Activated CD8-positive, alpha-beta T cell treated with anti-CD3 and anti-CD28 coated beads for 36 hours (primary cell): ENCODE data around the gene SLC38A10. TPM values are rescaled to one million over a fixed set of nuclear protein-coding genes. Genes with fewer than 3 reads are reported as not detected.

Experiments used
- ATAC-seq: fragments of 200-7000 bp; cut with Tn5 transposase; one replicate; pipeline ENCODE4 v1.10.0; 2021; ENCODE audit warnings: mild to moderate bottlenecking, moderate library complexity
- CTCF ChIA-PET: fragments of 350-600 bp; sonication (Branson Sonifier 250); formaldehyde crosslinking; loops from one replicate; lab custom pipeline; 2021; ENCODE audit warnings: antibody characterized with exemption; lab: Charles Lee
- POLR2A ChIA-PET: fragments of 350-600 bp; sonication (Branson Sonifier 250); formaldehyde crosslinking; loops from one replicate; lab custom pipeline; 2021; ENCODE audit warnings: antibody characterized with exemption; lab: Charles Lee
- DNase-seq: peaks from one replicate; pipeline ENCODE4 v3.0.0-alpha.2; 2020
- H3K27ac Mint-ChIP-seq: one replicate; pipeline ENCODE4 v1.8.0; 2021; ENCODE audit warnings: mild to moderate bottlenecking, mixed read lengths
- H3K27me3 Mint-ChIP-seq: one replicate; pipeline ENCODE4 v1.8.0; 2021; ENCODE audit warnings: mixed read lengths
- H3K36me3 Mint-ChIP-seq: one replicate; pipeline ENCODE4 v1.8.0; 2021; ENCODE audit warnings: low read depth, mixed read lengths
- H3K4me1 Mint-ChIP-seq: one replicate; pipeline ENCODE4 v1.8.0; 2021; ENCODE audit warnings: low read depth, mixed read lengths
- H3K4me3 Mint-ChIP-seq: one replicate; pipeline ENCODE4 v1.8.0; 2021; ENCODE audit warnings: mild to moderate bottlenecking, moderate library complexity, mixed read lengths
- H3K9me3 Mint-ChIP-seq: one replicate; pipeline ENCODE4 v1.8.0; 2021; ENCODE audit warnings: mixed read lengths
- CTCF ChIP-seq: fragments of 200-600 bp; IDR thresholded peaks from one replicate; pipeline ENCODE4 v1.8.0; 2022; ENCODE audit warnings: antibody characterized with exemption, mild to moderate bottlenecking
- intact Hi-C: fragments of 100-400 bp; cut with micrococcal nuclease; formaldehyde crosslinking; loops from one replicate; pipeline ENCODE4 v1.10.0; 2022
- total RNA-seq, 2 experiments: library from RNA; stranded (reverse); gene quantifications; one replicate each; pipeline ENCODE4 v1.2.3, GENCODE V29; 2021

SLC38A10 gene
- total RNA-seq, 2 experiments from 2014 or later: 42.7 to 45.4 TPM

DNA sequence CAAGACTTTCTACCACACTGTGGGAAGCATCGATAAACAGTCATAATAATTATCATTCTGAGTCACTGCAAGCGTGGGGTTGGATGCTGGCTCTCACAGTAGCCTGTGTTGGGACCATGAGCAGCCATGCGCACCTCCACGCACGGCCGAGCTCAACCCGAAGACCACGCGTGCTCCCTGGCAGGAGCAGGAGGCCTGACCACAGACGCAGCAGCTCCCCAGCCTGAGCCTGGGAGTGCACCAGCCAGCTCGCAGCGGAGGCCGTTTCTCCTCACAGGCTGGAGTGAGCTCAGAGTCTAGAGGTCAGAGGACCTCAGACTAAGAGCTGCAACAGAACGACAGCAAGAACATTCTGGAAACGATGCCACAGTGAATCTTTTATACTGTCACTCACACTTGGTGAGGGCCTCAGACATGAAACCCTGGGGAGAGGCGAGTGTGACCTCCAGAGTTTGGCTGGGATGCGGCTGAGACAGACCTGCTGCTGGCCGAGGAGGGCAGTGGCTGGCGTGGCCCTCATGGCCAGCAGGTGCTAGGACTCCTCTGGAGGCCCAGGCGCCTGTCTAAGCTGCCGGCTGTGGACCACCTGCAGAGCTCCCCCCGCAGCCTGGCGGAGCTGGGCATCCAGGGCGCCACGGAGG is 50.0 kb downstream of the SLC38A10 start:
- no peak for TF ChIP-seq CTCF
- H3K4me3 Mint-ChIP-seq: no peak overlapping the region
- ChIA-PET POLR2A (interaction anchor here (0.7 to 1.1 kb wide), 2 partner anchors 273 to 291 kb away, joined by 3 to 4 read pairs; no protein-coding TSS in a partner anchor), CTCF (interaction anchor here (0.9 to 1.6 kb wide), 2 partner anchors 148 to 239 kb away, joined by 3 to 4 read pairs; no protein-coding TSS in a partner anchor)
- DNase-seq (no peak), ATAC-seq (no peak)
- H3K27me3 Mint-ChIP-seq: no peaks in the 10 kb centered on the region
- no peak overlapping the region for H3K27ac Mint-ChIP-seq
- no peaks in the 10 kb centered on the region for H3K9me3 Mint-ChIP-seq
- H3K4me1 Mint-ChIP-seq: peaks cover 19% of the 10 kb centered on the region
- peaks cover 20% of the 10 kb centered on the region for H3K36me3 Mint-ChIP-seq
- intact Hi-C loops: no loop called here

DNA sequence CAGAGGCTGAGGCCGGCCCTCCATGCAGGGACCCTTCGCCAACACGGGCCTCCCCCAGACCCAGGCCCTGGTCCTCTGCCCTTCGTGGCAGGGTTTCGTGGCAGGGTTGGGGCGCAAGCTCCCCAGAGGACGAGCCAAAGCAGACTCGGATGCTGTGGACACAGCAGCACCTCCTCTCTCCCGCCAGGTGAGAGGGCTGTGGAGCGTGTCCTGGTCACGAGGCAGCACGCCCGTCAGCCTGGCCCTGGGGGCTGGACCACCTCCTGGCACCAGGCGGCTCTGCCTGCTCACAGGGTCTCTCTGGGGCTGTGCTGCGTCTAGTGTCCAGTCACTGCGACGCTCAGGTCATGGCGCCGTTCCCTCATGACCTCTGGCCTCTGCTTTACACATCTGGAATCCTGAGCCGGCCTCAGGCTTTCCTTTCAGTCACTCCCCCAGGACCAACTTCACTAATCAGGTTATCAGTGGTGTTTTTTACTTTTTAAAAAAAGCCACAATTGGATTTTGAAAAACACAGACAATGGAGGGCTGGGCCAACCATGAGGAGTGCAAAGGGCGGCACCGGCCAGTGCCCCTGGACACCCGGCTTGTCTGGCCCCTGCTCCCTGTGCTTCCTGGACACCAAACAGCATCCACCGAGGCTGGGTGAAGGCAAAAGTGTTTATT is 50.6 kb downstream of the SLC38A10 start:
- no peaks in the 10 kb centered on the region for H3K27me3 Mint-ChIP-seq
- peaks cover 21% of the 10 kb centered on the region for H3K4me1 Mint-ChIP-seq
- ATAC-seq (no peak), DNase-seq (no peak)
- no peak for TF ChIP-seq CTCF
- no peak overlapping the region for H3K4me3 Mint-ChIP-seq
- ChIA-PET POLR2A (interaction anchor here (1.1 kb wide), 1 partner anchor 292 kb away, joined by 4 read pairs; no protein-coding TSS in a partner anchor), CTCF (interaction anchor here (1.6 kb wide), 1 partner anchor 240 kb away, joined by 4 read pairs; no protein-coding TSS in a partner anchor)
- H3K36me3 Mint-ChIP-seq: peaks cover 24% of the 10 kb centered on the region
- peak overlapping the region; percentile 20 for H3K27ac Mint-ChIP-seq
- intact Hi-C loops: loop anchor here (5.0 kb wide), 1 partner anchor 102 kb away; no protein-coding TSS in a partner anchor
- H3K9me3 Mint-ChIP-seq: no peaks in the 10 kb centered on the region

- ATAC-seq (no peak), DNase-seq (no peak)
- ChIA-PET CTCF (no interaction called here), POLR2A (no interaction called here)
- Mint-ChIP-seq H3K27me3 (no peaks in the 10 kb centered on the region), H3K36me3 (peaks cover 24% of the 10 kb centered on the region), H3K4me1 (peaks cover 21% of the 10 kb centered on the region), H3K9me3 (no peaks in the 10 kb centered on the region), H3K27ac (no peak overlapping the region), H3K4me3 (no peak overlapping the region)
- no peak for TF ChIP-seq CTCF
- intact Hi-C loops: loop anchor here (5.0 kb wide), 1 partner anchor 101 kb away; no protein-coding TSS in a partner anchor
Measured at GRCh38 chr17:81243333-81243664, 51.8 kb downstream of the SLC38A10 start.

- H3K4me3 Mint-ChIP-seq: no peak overlapping the region
Measured at GRCh38 chr17:81242421-81243332, 52.4 kb downstream of the SLC38A10 start.

More at GRCh38 chr17:81242421-81243332, 52.4 kb downstream of the SLC38A10 start:
- no peak for TF ChIP-seq CTCF
- Mint-ChIP-seq H3K4me1 (peaks cover 25% of the 10 kb centered on the region), H3K27ac (peak overlapping the region; percentile 25), H3K36me3 (peaks cover 24% of the 10 kb centered on the region), H3K9me3 (no peaks in the 10 kb centered on the region), H3K27me3 (no peaks in the 10 kb centered on the region)
- intact Hi-C loops: loop anchor here (5.0 kb wide), 1 partner anchor 100 kb away; no protein-coding TSS in a partner anchor
- ATAC-seq: no peak
- CTCF ChIA-PET: interaction anchor here (5.5 kb wide), 1 partner anchor 99 kb away, joined by 30 read pairs; no protein-coding TSS in a partner anchor
- DNase-seq: no peak
- POLR2A ChIA-PET: no interaction called here
